Liver (tissue), 9 donors: ENCODE results near the gene PUS7L. TPM values are rescaled to one million over a fixed set of nuclear protein-coding genes. Genes with fewer than 3 reads are reported as not detected.

Experiments
- DNase-seq: peaks from one replicate; pipeline ENCODE4 v3.0.0-alpha.2; 2017; ENCODE audit warnings: low spot score
- H3K27ac ChIP-seq, 2 donors: one replicate each; pipeline ENCODE4 v1.7.0; 2013; ENCODE audit warnings: inconsistent platforms in 2 of 2, low read length in 2 of 2, control low read depth in 1 of 2, low read depth in 1 of 2, mild to moderate bottlenecking in 1 of 2
- H3K27me3 ChIP-seq, 4 donors: one replicate each; pipeline versions ENCODE4 v1.6.1 to v1.7.0; 2013; ENCODE audit warnings: low read length in 3 of 4, inconsistent platforms in 1 of 4, mild to moderate bottlenecking in 1 of 4, moderate library complexity in 1 of 4; ENCODE audit not compliant: control insufficient read depth in 4 of 4, insufficient read depth in 4 of 4
- H3K36me3 ChIP-seq, 4 donors: one replicate each; pipeline versions ENCODE4 v1.6.1 to v1.7.0; 2013; ENCODE audit warnings: low read length in 3 of 4, mild to moderate bottlenecking in 3 of 4, low read depth in 1 of 4, moderate library complexity in 1 of 4; ENCODE audit not compliant: control insufficient read depth in 4 of 4, insufficient read depth in 3 of 4
- H3K4me1 ChIP-seq, 4 donors: one replicate each; pipeline versions ENCODE4 v1.6.1 to v1.7.0; 2013; ENCODE audit warnings: low read length in 3 of 4, mild to moderate bottlenecking in 3 of 4, moderate library complexity in 1 of 4; ENCODE audit not compliant: control insufficient read depth in 4 of 4, insufficient read depth in 4 of 4
- H3K4me3 ChIP-seq, 3 donors: one replicate each; pipeline versions ENCODE4 v1.6.1 to v1.7.0; 2013; ENCODE audit warnings: low read length in 3 of 3, control low read depth in 1 of 3, low read depth in 1 of 3, mild to moderate bottlenecking in 1 of 3
- H3K9ac ChIP-seq, 2 donors: one replicate each; pipeline ENCODE4 v1.7.0; 2013; ENCODE audit warnings: low read length in 2 of 2, mild to moderate bottlenecking in 2 of 2, moderate library complexity in 2 of 2, control low read depth in 1 of 2, low read depth in 1 of 2
- H3K9me3 ChIP-seq, 4 donors: one replicate each; pipeline versions ENCODE4 v1.6.1 to v1.7.0; 2013; ENCODE audit warnings: low read length in 3 of 4; ENCODE audit not compliant: control insufficient read depth in 4 of 4
- EGR1 ChIP-seq, 2 donors: IDR thresholded peaks; 2 replicates each; pipeline ENCODE4 v1.6.1; 2016 to 2018; ENCODE audit warnings: antibody characterized with exemption in 2 of 2, low read depth in 2 of 2
- FOXA1 ChIP-seq: IDR thresholded peaks from 2 replicates; pipeline ENCODE4 v1.6.1; 2016; ENCODE audit warnings: antibody characterized with exemption
- FOXA2 ChIP-seq: IDR thresholded peaks from 2 replicates; pipeline ENCODE4 v1.6.1; 2016; ENCODE audit warnings: antibody characterized with exemption
- GABPA ChIP-seq, 2 donors: IDR thresholded peaks in 1 of 2; conservative IDR thresholded peaks in 1 of 2; 2 replicates each; pipeline ENCODE4 v1.6.1; 2016; ENCODE audit warnings: antibody characterized with exemption in 2 of 2, mild to moderate bottlenecking in 1 of 2, moderate library complexity in 1 of 2
- HNF4A ChIP-seq, 2 donors: conservative IDR thresholded peaks; 2 replicates each; pipeline ENCODE4 v1.6.1; 2016; ENCODE audit warnings: antibody characterized with exemption in 2 of 2, mild to moderate bottlenecking in 2 of 2
- HNF4G ChIP-seq: IDR thresholded peaks from 2 replicates; pipeline ENCODE4 v1.6.1; 2016; ENCODE audit warnings: antibody characterized with exemption
- JUND ChIP-seq, 2 donors: IDR thresholded peaks; 2 replicates each; pipeline ENCODE4 v1.6.1; 2016; ENCODE audit warnings: antibody characterized with exemption in 2 of 2
- NR2F2 ChIP-seq: IDR thresholded peaks from 2 replicates; pipeline ENCODE4 v1.6.1; 2016; ENCODE audit warnings: antibody characterized with exemption
- RAD21 ChIP-seq, 2 donors: IDR thresholded peaks; 2 replicates each; pipeline ENCODE4 v1.6.1; 2016; ENCODE audit warnings: antibody characterized with exemption in 2 of 2, mild to moderate bottlenecking in 2 of 2
- RXRA ChIP-seq, 2 donors: IDR thresholded peaks; 2 replicates each; pipeline ENCODE4 v1.6.1; 2017 to 2018; ENCODE audit warnings: antibody characterized with exemption in 2 of 2, mild to moderate bottlenecking in 1 of 2
- SP1 ChIP-seq: IDR thresholded peaks from 2 replicates; pipeline ENCODE4 v1.6.1; 2018; ENCODE audit warnings: antibody characterized with exemption, mild to moderate bottlenecking
- TAF1 ChIP-seq: conservative IDR thresholded peaks from 2 replicates; pipeline ENCODE4 v1.6.1; 2016; ENCODE audit warnings: antibody characterized with exemption, mild to moderate bottlenecking
- YY1 ChIP-seq: IDR thresholded peaks from 2 replicates; pipeline ENCODE4 v1.6.1; 2016; ENCODE audit warnings: antibody characterized with exemption, mild to moderate bottlenecking
- polyA plus RNA-seq, 2 donors: library from polyadenylated mRNA; stranded (reverse) in 1 of 2; unstranded in 1 of 2; fragments of 200-250 nt in 1 of 2; fragments of >200 nt in 1 of 2; fragmentation: Nextera tagmentation in 1 of 2; extraction: Ambion mirVana in 1 of 2; gene quantifications; one replicate each; pipeline versions ENCODE4 v1.2.1 to v1.2.3, GENCODE V29; 2013 to 2015
- total RNA-seq, 2 donors: library from RNA; depleted of rRNA; stranded (reverse); fragments of >200 nt; gene quantifications; one replicate each; pipeline ENCODE4 v1.2.3, GENCODE V29; 2014
- TF ChIP-seq, protein P1 (sequence below): IDR thresholded peaks from 2 replicates; pipeline ENCODE4 v1.6.1; 2016; ENCODE audit warnings: antibody characterized with exemption
- TF ChIP-seq, protein P2 (sequence below): fragments of 150-350 bp; IDR thresholded peaks from 2 replicates; pipeline ENCODE4 v1.5.1; 2017; ENCODE audit warnings: improper control_type of control experiment, low read depth, low read length; ENCODE audit not compliant: missing input control
- TF ChIP-seq, protein P3 (sequence below): IDR thresholded peaks from 2 replicates; pipeline ENCODE4 v1.6.1; 2016; ENCODE audit warnings: antibody characterized with exemption
- TF ChIP-seq, protein P4 (sequence below): IDR thresholded peaks from 2 replicates; pipeline ENCODE4 v1.6.1; 2016; ENCODE audit warnings: antibody characterized with exemption
- TF ChIP-seq, protein P5 (sequence below): IDR thresholded peaks from 2 replicates; pipeline ENCODE4 v1.6.1; 2016; ENCODE audit warnings: antibody characterized with exemption, mild to moderate bottlenecking
- donor health status: healthy.
- donor health status: healthy.
- donor health status: healthy.
- donor health status: healthy.
- donor health status: healthy.

Gene PUS7L
- total and polyA plus RNA-seq, 4 donors, result 1.7 to 9.2 (median 7.2) TPM

DNA sequence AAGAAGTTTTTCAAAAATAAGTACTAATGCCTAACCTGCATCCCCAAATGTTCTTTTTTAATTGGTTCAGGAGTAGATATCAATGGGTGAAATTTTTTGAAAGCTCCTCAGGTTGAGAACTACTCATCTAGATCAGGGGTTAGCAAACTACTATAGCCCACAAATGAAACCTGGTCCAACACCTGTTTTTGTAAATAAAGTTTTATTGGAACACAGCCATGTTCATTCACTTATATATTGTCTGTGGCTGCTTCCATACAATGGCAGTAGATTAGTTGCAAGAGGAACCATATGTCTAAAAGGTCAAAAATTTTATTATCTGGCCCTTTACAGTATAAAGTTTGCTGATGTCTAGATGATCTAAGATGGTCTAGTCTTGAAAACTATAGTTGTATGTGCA, 13.8 kb downstream of the PUS7L start:
- H3K4me3 ChIP-seq, result no peak overlapping the region
- no peaks in the 10 kb centered on the region for H3K9me3 ChIP-seq
- no peaks in the 10 kb centered on the region for H3K4me1 ChIP-seq
- DNase-seq, result no peak
- H3K27me3 ChIP-seq, result no peaks in the 10 kb centered on the region
- H3K9ac ChIP-seq, result no peak overlapping the region
- TF ChIP-seq NR2F2, result no peak
- no peak for TF ChIP-seq HNF4G
- TF ChIP-seq, protein P1, sequence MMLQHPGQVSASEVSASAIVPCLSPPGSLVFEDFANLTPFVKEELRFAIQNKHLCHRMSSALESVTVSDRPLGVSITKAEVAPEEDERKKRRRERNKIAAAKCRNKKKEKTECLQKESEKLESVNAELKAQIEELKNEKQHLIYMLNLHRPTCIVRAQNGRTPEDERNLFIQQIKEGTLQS, result no peak
- TF ChIP-seq HNF4A (conservative IDR thresholded peaks at IDR 0.05), result no peak
- no peak for TF ChIP-seq RXRA (IDR thresholded peaks at IDR 0.05)
- TF ChIP-seq, protein P2, sequence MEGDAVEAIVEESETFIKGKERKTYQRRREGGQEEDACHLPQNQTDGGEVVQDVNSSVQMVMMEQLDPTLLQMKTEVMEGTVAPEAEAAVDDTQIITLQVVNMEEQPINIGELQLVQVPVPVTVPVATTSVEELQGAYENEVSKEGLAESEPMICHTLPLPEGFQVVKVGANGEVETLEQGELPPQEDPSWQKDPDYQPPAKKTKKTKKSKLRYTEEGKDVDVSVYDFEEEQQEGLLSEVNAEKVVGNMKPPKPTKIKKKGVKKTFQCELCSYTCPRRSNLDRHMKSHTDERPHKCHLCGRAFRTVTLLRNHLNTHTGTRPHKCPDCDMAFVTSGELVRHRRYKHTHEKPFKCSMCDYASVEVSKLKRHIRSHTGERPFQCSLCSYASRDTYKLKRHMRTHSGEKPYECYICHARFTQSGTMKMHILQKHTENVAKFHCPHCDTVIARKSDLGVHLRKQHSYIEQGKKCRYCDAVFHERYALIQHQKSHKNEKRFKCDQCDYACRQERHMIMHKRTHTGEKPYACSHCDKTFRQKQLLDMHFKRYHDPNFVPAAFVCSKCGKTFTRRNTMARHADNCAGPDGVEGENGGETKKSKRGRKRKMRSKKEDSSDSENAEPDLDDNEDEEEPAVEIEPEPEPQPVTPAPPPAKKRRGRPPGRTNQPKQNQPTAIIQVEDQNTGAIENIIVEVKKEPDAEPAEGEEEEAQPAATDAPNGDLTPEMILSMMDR, result no peak
- TF ChIP-seq, protein P3, sequence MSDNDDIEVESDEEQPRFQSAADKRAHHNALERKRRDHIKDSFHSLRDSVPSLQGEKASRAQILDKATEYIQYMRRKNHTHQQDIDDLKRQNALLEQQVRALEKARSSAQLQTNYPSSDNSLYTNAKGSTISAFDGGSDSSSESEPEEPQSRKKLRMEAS, result no peak
- no peak for TF ChIP-seq EGR1 (IDR thresholded peaks at IDR 0.05; ENCODE audit: low read depth in 2 of 2)
- TF ChIP-seq YY1, result no peak
- TF ChIP-seq RAD21 (IDR thresholded peaks at IDR 0.05), result no peak
- TF ChIP-seq, protein P4, sequence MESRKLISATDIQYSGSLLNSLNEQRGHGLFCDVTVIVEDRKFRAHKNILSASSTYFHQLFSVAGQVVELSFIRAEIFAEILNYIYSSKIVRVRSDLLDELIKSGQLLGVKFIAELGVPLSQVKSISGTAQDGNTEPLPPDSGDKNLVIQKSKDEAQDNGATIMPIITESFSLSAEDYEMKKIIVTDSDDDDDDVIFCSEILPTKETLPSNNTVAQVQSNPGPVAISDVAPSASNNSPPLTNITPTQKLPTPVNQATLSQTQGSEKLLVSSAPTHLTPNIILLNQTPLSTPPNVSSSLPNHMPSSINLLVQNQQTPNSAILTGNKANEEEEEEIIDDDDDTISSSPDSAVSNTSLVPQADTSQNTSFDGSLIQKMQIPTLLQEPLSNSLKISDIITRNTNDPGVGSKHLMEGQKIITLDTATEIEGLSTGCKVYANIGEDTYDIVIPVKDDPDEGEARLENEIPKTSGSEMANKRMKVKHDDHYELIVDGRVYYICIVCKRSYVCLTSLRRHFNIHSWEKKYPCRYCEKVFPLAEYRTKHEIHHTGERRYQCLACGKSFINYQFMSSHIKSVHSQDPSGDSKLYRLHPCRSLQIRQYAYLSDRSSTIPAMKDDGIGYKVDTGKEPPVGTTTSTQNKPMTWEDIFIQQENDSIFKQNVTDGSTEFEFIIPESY, result no peak
- TF ChIP-seq FOXA1, result no peak
- TF ChIP-seq JUND (IDR thresholded peaks at IDR 0.05), result no peak
- TF ChIP-seq TAF1, result no peak
- no peak for TF ChIP-seq GABPA (IDR thresholded peaks at IDR 0.05 in 1 of 2, conservative IDR thresholded peaks at IDR 0.05 in 1 of 2)
- TF ChIP-seq SP1, result no peak
- no peak for TF ChIP-seq FOXA2
- TF ChIP-seq, protein P5, sequence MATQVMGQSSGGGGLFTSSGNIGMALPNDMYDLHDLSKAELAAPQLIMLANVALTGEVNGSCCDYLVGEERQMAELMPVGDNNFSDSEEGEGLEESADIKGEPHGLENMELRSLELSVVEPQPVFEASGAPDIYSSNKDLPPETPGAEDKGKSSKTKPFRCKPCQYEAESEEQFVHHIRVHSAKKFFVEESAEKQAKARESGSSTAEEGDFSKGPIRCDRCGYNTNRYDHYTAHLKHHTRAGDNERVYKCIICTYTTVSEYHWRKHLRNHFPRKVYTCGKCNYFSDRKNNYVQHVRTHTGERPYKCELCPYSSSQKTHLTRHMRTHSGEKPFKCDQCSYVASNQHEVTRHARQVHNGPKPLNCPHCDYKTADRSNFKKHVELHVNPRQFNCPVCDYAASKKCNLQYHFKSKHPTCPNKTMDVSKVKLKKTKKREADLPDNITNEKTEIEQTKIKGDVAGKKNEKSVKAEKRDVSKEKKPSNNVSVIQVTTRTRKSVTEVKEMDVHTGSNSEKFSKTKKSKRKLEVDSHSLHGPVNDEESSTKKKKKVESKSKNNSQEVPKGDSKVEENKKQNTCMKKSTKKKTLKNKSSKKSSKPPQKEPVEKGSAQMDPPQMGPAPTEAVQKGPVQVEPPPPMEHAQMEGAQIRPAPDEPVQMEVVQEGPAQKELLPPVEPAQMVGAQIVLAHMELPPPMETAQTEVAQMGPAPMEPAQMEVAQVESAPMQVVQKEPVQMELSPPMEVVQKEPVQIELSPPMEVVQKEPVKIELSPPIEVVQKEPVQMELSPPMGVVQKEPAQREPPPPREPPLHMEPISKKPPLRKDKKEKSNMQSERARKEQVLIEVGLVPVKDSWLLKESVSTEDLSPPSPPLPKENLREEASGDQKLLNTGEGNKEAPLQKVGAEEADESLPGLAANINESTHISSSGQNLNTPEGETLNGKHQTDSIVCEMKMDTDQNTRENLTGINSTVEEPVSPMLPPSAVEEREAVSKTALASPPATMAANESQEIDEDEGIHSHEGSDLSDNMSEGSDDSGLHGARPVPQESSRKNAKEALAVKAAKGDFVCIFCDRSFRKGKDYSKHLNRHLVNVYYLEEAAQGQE, result no peak
- H3K36me3 ChIP-seq, result peaks cover 7 to 18% (median 12%) of the 10 kb centered on the region in 4 donors
- no peak overlapping the region for H3K27ac ChIP-seq

DNA sequence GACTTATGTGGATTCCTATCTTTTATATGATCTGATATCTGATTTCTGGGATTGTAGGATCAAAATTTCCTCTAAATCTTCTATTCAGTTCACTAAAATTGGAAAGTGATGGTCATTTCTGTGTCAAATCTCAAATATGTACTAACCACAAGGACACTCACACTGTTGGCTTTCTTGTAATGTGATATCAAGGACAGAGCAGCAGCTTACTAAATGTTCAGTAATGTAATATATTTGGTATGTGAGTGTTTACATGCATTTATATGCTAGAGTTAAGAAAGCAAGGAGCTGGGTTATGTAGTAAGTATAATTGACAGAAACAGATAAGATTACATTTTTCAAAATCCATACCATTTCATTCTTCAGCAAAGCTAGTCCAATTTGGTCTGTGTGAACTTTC, 16.5 kb downstream of the PUS7L start:
- Histone ChIP-seq H3K27me3 (no peaks in the 10 kb centered on the region), H3K4me1 (no peaks in the 10 kb centered on the region), H3K4me3 (no peak overlapping the region), H3K9me3 (no peaks in the 10 kb centered on the region), H3K36me3 (peaks cover 7 to 25% (median 12%) of the 10 kb centered on the region in 4 donors), H3K9ac (no peak overlapping the region), H3K27ac (no peak overlapping the region)
- DNase-seq, result no peak
- TF ChIP-seq RAD21 (IDR thresholded peaks at IDR 0.05), result no peak
- TF ChIP-seq YY1, result no peak
